OCI-LY7 (cell line): ENCODE results near the gene PLD6. TPM values are rescaled to one million over a fixed set of nuclear protein-coding genes. Genes with fewer than 3 reads are reported as not detected.

Source experiments
- BruUV-seq: library from RNA; stranded (reverse); fragments of 400-500 nt; replicated peaks from 2 replicates; lab custom pipeline; 2021; lab: Mats Ljungman, UMichigan
- CTCF ChIA-PET: fragments of 300-600 bp; sonication (Branson Sonifier 250); formaldehyde crosslinking; loops from one replicate; lab custom pipeline; 2022; ENCODE audit warnings: antibody characterized with exemption; ENCODE audit not compliant: unreplicated experiment; lab: Charles Lee
- POLR2A ChIA-PET: fragments of 300-600 bp; sonication (Branson Sonifier 250); formaldehyde crosslinking; loops from one replicate; lab custom pipeline; 2022; ENCODE audit warnings: antibody characterized with exemption; lab: Charles Lee
- DNase-seq: peaks from one replicate; pipeline ENCODE4 v3.0.0-alpha.2; 2015; ENCODE audit warnings: low spot score
- H2AFZ ChIP-seq: fragments of 200-600 bp; sonication (generic), shearing (Covaris generic); 2 replicates; pipeline ENCODE4 v1.6.1; 2014; ENCODE audit warnings: mild to moderate bottlenecking, antibody characterized with exemption, low read length, moderate library complexity
- H3K27ac ChIP-seq: fragments of 200-600 bp; sonication (generic); 2 replicates; pipeline ENCODE4 v1.5.1; 2014; ENCODE audit warnings: mixed run types, low read depth, mild to moderate bottlenecking, moderate library complexity, low read length, inconsistent platforms; ENCODE audit not compliant: poor library complexity, severe bottlenecking
- H3K36me3 ChIP-seq: fragments of 200-600 bp; sonication (generic); 2 replicates; pipeline ENCODE4 v1.6.1; 2014; ENCODE audit warnings: mild to moderate bottlenecking, antibody characterized with exemption, low read length, moderate library complexity, mixed read lengths; ENCODE audit not compliant: insufficient read depth
- H3K4me1 ChIP-seq: fragments of 200-600 bp; sonication (generic); 2 replicates; pipeline ENCODE4 v1.5.1; 2014; ENCODE audit warnings: mild to moderate bottlenecking, low read length; ENCODE audit not compliant: insufficient read depth, poor library complexity, severe bottlenecking
- H3K4me2 ChIP-seq: fragments of 200-600 bp; sonication (generic); 2 replicates; pipeline ENCODE4 v1.6.1; 2014; ENCODE audit warnings: mild to moderate bottlenecking, low read length
- H3K4me3 ChIP-seq: fragments of 200-600 bp; sonication (generic); 2 replicates; pipeline ENCODE4 v1.5.1; 2014; ENCODE audit warnings: mild to moderate bottlenecking, low read depth, low read length; ENCODE audit not compliant: poor library complexity, severe bottlenecking
- H3K79me2 ChIP-seq: fragments of 200-600 bp; sonication (generic); 2 replicates; pipeline ENCODE4 v1.6.1; 2016; ENCODE audit warnings: low read depth, mild to moderate bottlenecking, low read length, moderate library complexity, mixed read lengths; ENCODE audit not compliant: insufficient read depth
- H3K9me2 ChIP-seq: fragments of 200-600 bp; sonication (generic); 2 replicates; pipeline ENCODE4 v1.6.1; 2016; ENCODE audit warnings: mild to moderate bottlenecking, low read length, mixed read lengths; ENCODE audit not compliant: insufficient read depth
- H3K9me3 ChIP-seq: fragments of 200-600 bp; sonication (generic); 2 replicates; pipeline ENCODE4 v1.6.1; 2014; ENCODE audit warnings: mild to moderate bottlenecking, mixed run types, low read length, mixed read lengths
- H4K20me1 ChIP-seq: fragments of 200-600 bp; sonication (generic); 2 replicates; pipeline ENCODE4 v1.6.1; 2014; ENCODE audit warnings: mild to moderate bottlenecking, antibody characterized with exemption, low read length, moderate library complexity, mixed read lengths; ENCODE audit not compliant: insufficient read depth
- CTCF ChIP-seq: fragments of 200-600 bp; sonication (generic); conservative IDR thresholded peaks from 2 replicates; pipeline ENCODE4 v1.5.1; 2014; ENCODE audit warnings: mild to moderate bottlenecking, antibody characterized with exemption, low read length, moderate library complexity, mixed read lengths
- EZH2phosphoT487 ChIP-seq: fragments of 200-600 bp; sonication (generic); IDR thresholded peaks from 2 replicates; pipeline ENCODE4 v1.6.1; 2018; ENCODE audit warnings: low read depth, borderline replicate concordance, mild to moderate bottlenecking, mixed run types, antibody characterized with exemption, low read length, moderate library complexity, mixed read lengths
- intact Hi-C: fragments of 100-400 bp; cut with micrococcal nuclease; formaldehyde crosslinking; loops from one replicate; pipeline ENCODE4 v1.10.0; 2022; ENCODE audit not compliant: unreplicated experiment
- total RNA-seq, 2 experiments: library from RNA; depleted of rRNA in 1 of 2; stranded (reverse); fragments of >200 nt in 1 of 2; shearing (Covaris generic) in 1 of 2; gene quantifications; 2 replicates each; pipeline ENCODE4 v1.2.3, GENCODE V29; 2014 to 2022

The PLD6 gene
- total RNA-seq, 2 experiments from 2014 or later: not detected

GRCh38 chr17:17155568-17155967 lies 50.6 kb downstream of the PLD6 start:
- Histone ChIP-seq H4K20me1 (no peaks in the 10 kb centered on the region), H3K9me2 (no peaks in the 10 kb centered on the region), H3K4me2 (no peak overlapping the region), H2AFZ (no peak overlapping the region), H3K36me3 (peaks cover 12% of the 10 kb centered on the region; the same call in 1 of the 2 replicates), H3K27ac (no peak overlapping the region), H3K4me1 (no peaks in the 10 kb centered on the region), H3K79me2 (no peaks in the 10 kb centered on the region), H3K4me3 (no peak overlapping the region), H3K9me3 (no peaks in the 10 kb centered on the region)
- intact Hi-C loops: no loop called here
- BruUV-seq: no TSS peak
- DNase-seq: no peak
- CTCF ChIA-PET: no interaction called here
- POLR2A ChIA-PET: interaction anchor here (0.6 kb wide), 1 partner anchor 17 kb away, joined by 3 read pairs; no protein-coding TSS in a partner anchor
- TF ChIP-seq CTCF: no peak
- TF ChIP-seq EZH2phosphoT487: no peak

GRCh38 chr17:17154981-17155380 lies 51.2 kb downstream of the PLD6 start:
- Histone ChIP-seq H3K9me3 (no peaks in the 10 kb centered on the region), H3K4me1 (no peaks in the 10 kb centered on the region), H3K4me3 (no peak overlapping the region), H2AFZ (no peak overlapping the region), H4K20me1 (no peaks in the 10 kb centered on the region), H3K4me2 (no peak overlapping the region), H3K36me3 (peaks cover 12% of the 10 kb centered on the region; the same call in 1 of the 2 replicates), H3K9me2 (no peaks in the 10 kb centered on the region), H3K79me2 (no peaks in the 10 kb centered on the region), H3K27ac (no peak overlapping the region)
- ChIA-PET POLR2A (interaction anchor here (0.6 kb wide), 1 partner anchor 18 kb away, joined by 3 read pairs; no protein-coding TSS in a partner anchor), CTCF (no interaction called here)
- no peak for DNase-seq
- TF ChIP-seq CTCF (no peak), EZH2phosphoT487 (no peak)
- no TSS peak for BruUV-seq
- intact Hi-C loops: no loop called here

- no TSS peak for BruUV-seq
- CTCF ChIA-PET: no interaction called here
- H3K9me2 ChIP-seq: no peaks in the 10 kb centered on the region
- no peaks in the 10 kb centered on the region for H4K20me1 ChIP-seq
- H3K4me1 ChIP-seq: no peaks in the 10 kb centered on the region
- no peaks in the 10 kb centered on the region for H3K9me3 ChIP-seq
- H3K36me3 ChIP-seq: peaks cover 12% of the 10 kb centered on the region; the same call in 1 of the 2 replicates
- H3K4me2 ChIP-seq: no peak overlapping the region
- POLR2A ChIA-PET: no interaction called here
- H3K27ac ChIP-seq: no peak overlapping the region
- intact Hi-C loops: no loop called here
- no peak for DNase-seq
- no peaks in the 10 kb centered on the region for H3K79me2 ChIP-seq
- no peak for TF ChIP-seq EZH2phosphoT487
- no peak for TF ChIP-seq CTCF
- no peak overlapping the region for H3K4me3 ChIP-seq
- no peak overlapping the region for H2AFZ ChIP-seq
Observed at GRCh38 chr17:17154556-17154955, 51.6 kb downstream of the PLD6 start.
